NOMO-1 treated with DMSO at 0.1 percent for 48 hours (cell line): ENCODE measurements around the gene HSPA5.
A peak's percentile ranks its signal among the peaks of the same experiment; 100 is the strongest.
"Not testable (repeated sequence)": the region's sequence is repeated elsewhere in the genome, so short reads cannot be mapped to it uniquely, and the experiment has no call there.

ENCODE experiments used
- DNase-seq: peaks from one replicate; lab custom pipeline; 2025; ENCODE audit not compliant: unreplicated experiment; lab: John Stamatoyannopoulos, UW

The HSPA5 gene

GRCh38 chr9:125243792-125244260, 2.7 kb upstream of the HSPA5 start:
- DNase-seq, result no peak

GRCh38 chr9:125241863-125242739, 958 bp upstream of the HSPA5 start:
- no peak for DNase-seq

DNA sequence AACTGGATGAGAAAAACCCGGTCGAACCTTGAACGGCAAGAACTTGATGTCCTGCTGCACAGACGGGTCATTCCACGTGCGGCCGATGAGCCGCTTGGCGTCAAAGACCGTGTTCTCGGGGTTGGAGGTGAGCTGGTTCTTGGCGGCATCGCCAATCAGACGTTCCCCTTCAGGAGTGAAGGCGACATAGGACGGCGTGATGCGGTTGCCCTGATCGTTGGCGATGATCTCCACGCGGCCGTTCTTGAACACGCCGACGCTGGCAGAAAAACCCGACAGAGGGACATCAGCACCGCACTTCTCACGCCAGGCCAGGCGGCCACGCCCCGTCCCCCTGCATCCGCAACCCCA, 519 bp downstream of the HSPA5 start:
- DNase-seq, result peak; percentile 41

- DNase-seq, result no peak
These were observed 1.2 kb downstream of the HSPA5 start for GRCh38 chr9:125239631-125240597.

DNA sequence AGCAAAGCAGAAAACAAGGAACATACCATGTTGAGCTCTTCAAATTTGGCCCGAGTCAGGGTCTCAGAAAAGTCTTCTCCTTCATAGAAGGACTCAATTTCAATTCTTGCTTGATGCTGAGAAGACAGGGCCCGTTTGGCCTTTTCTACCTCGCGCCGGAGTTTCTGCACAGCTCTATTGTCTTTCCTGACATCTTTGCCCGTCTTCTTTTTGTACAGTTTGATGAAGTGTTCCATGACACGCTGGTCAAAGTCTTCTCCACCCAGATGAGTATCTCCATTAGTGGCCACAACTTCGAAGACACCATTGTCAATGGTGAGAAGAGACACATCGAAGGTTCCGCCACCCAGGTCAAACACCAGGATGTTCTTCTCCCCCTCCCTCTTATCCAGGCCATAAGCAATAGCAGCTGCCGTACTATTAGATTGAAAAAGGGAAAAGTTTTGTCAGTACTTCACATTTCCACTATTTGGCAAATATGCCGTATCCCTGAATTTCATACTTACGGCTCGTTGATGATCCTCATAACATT, 2.2 kb downstream of the HSPA5 start:
- DNase-seq, result no peak

DNA sequence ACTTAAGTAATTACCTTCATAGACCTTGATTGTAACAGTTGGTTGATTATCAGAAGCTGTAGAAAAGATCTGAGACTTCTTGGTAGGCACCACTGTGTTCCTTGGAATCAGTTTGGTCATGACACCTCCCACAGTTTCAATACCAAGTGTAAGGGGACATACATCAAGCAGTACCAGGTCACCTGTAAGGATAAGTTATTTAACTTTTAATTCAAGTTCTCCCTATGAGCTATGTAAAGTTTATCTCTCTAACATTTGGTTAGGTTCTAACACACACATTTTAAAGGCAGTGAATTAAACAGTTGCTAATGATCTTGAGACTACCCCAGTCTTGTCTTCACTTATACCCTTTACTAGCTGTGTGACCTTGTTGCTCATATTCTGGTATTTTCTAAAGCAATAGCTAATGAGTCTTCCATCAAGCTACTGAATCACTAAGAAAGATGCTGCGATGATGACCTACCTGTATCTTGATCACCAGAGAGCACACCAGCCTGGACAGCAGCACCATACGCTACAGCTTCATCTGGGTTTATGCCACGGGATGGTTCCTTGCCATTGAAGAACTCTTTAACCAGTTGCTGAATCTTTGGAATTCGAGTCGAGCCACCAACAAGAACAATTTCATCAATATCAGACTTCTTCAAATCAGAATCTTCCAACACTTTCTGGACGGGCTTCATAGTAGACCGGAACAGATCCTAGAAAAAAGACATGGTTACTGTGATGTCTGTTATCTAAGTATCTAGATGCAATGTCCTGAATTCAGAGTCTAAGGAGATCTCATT, 2.8 kb downstream of the HSPA5 start:
- no peak for DNase-seq

- DNase-seq, result not testable (repeated sequence)
These were observed 4.5 kb downstream of the HSPA5 start for GRCh38 chr9:125236520-125237159.

GRCh38 chr9:125235804-125236519, 5.2 kb downstream of the HSPA5 start:
- no peak for DNase-seq

GRCh38 chr9:125234099-125234498, 7.0 kb downstream of the HSPA5 start:
- not testable (repeated sequence) for DNase-seq

GRCh38 chr9:125233678-125234077, 7.5 kb downstream of the HSPA5 start:
- no peak for DNase-seq

GRCh38 chr9:125227761-125228160, 13.4 kb downstream of the HSPA5 start:
- DNase-seq, result no peak

- not testable (repeated sequence) for DNase-seq
These were observed 16.3 kb downstream of the HSPA5 start for GRCh38 chr9:125224858-125225257.

GRCh38 chr9:125218621-125219020, 22.5 kb downstream of the HSPA5 start:
- DNase-seq, result no peak

DNA sequence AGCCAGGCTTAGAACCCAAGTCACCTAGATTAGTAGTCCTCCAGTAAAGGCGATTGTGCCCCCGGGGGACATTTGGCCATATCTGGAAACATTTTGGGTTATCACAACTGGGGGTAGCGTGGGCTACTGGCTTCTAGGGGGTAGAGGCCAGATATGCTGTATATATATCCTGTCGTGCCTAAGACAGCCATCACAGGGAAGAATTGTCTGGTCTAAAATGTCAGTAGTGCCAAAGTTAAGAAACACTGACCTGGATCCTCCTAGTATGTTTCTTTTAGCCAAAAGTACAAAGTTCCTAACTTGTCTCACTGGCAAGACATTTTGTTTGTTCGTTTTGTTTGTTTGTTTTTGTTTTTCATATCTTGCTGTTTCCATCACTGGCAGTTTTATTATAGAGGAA, 27.0 kb downstream of the HSPA5 start:
- DNase-seq, result no peak

GRCh38 chr9:125204477-125204876, 36.7 kb downstream of the HSPA5 start:
- no peak for DNase-seq

DNA sequence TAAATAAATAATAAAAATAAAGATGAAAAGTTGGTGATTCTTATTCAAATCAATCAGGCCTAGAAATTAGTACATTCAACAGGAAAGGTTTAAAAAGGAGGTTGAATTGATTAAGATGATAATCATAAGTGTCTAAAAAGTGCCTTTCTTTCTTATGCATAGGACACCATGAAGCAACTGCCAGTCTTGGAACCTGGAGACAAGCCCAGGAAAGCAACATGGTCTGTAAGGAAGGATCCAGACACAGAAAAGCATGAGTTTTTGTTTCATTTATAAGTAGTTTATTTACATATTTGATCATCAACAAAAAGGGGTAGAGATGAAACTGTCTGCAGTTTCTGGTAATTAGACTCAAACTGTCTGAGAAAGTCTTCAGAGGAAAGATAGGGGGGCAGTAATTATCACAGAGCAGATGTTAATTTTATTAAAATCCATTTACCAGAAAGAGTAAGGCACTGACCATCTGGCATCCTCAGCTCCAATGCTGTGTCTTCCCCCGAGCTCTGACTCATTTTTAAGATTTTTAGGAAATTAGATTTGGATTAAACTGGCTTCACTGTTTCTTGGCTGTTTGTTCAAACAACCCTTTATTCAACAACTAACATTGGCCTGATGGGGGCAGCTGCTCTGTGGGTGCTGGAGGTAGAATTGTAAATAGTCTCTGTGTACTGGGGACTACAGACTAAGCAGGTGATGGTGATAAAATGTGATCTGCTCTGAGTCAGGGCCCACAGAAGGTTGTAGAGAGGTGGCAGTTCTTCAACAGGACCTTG, 38.1 kb downstream of the HSPA5 start:
- DNase-seq, result no peak

GRCh38 chr9:125200216-125201047, 40.7 kb downstream of the HSPA5 start, which contains the start of gene RABEPK:
Gene RABEPK (plus strand): TSS chr9:125200542. CDS start chr9:125203014, 2,472 bp downstream.
- DNase-seq, result peak; percentile 92

- DNase-seq, result not testable (repeated sequence)
These were observed 45.6 kb downstream of the HSPA5 start for GRCh38 chr9:125195591-125195990.
